Forelimb muscle (tissue), 1 donor: ENCODE results near the gene DSTN. TPM values are rescaled to one million over a fixed set of nuclear protein-coding genes. Genes with fewer than 3 reads are reported as not detected.

ENCODE experiments used
- DNase-seq: peaks from one replicate; pipeline ENCODE4 v3.0.0-alpha.2; 2013; ENCODE audit warnings: low read depth
- polyA plus RNA-seq: library from polyadenylated mRNA; unstranded; fragments of 120-200 nt; gene quantifications from one replicate; pipeline ENCODE4 v1.2.1, GENCODE V29; 2013; ENCODE audit not compliant: insufficient read length

The DSTN gene
- polyA plus RNA-seq, 1 donor = 248 TPM

GRCh38 chr20:17549131-17549530 lies 20.7 kb upstream of the DSTN start:
- DNase-seq = no peak

- DNase-seq = no peak
Observed at GRCh38 chr20:17555106-17555505, 14.8 kb upstream of the DSTN start.

- DNase-seq = no peak
Observed at GRCh38 chr20:17556837-17557674, 12.8 kb upstream of the DSTN start.

GRCh38 chr20:17557675-17558006 lies 12.2 kb upstream of the DSTN start:
- DNase-seq = no peak

- DNase-seq = peak; percentile 83
Observed at GRCh38 chr20:17558154-17558940, 11.5 kb upstream of the DSTN start.

- DNase-seq = no peak
Observed at GRCh38 chr20:17558941-17559304, 11.0 kb upstream of the DSTN start.

GRCh38 chr20:17559338-17559737 lies 10.5 kb upstream of the DSTN start:
- no peak for DNase-seq

- no peak for DNase-seq
Observed at GRCh38 chr20:17560344-17561074, 9.4 kb upstream of the DSTN start.

GRCh38 chr20:17562804-17563305 lies 7.0 kb upstream of the DSTN start:
- no peak for DNase-seq

- DNase-seq = no peak
Observed at GRCh38 chr20:17565169-17565845, 4.6 kb upstream of the DSTN start.

- DNase-seq = no peak
Observed at GRCh38 chr20:17566345-17566744, 3.5 kb upstream of the DSTN start.

GRCh38 chr20:17568045-17568788 lies 1.7 kb upstream of the DSTN start:
- no peak for DNase-seq

GRCh38 chr20:17568972-17569521 lies 828 bp upstream of the DSTN start:
- no peak for DNase-seq

GRCh38 chr20:17570347-17571152 lies 675 bp downstream of the DSTN start:
- DNase-seq = no peak

- DNase-seq = no peak
Observed at GRCh38 chr20:17571153-17571527, 1.3 kb downstream of the DSTN start.

GRCh38 chr20:17572034-17572638 lies 2.3 kb downstream of the DSTN start:
- DNase-seq = no peak

GRCh38 chr20:17573463-17573862 lies 3.6 kb downstream of the DSTN start:
- DNase-seq = no peak

GRCh38 chr20:17576215-17576614 lies 6.3 kb downstream of the DSTN start:
- no peak for DNase-seq

- DNase-seq = no peak
Observed at GRCh38 chr20:17579369-17580039, 9.6 kb downstream of the DSTN start.
